GM23338 (cell line): ENCODE data around the gene DXO. TPM values are rescaled to one million over a fixed set of nuclear protein-coding genes. Genes with fewer than 3 reads are reported as not detected.
A peak's percentile ranks its signal among the peaks of the same experiment; 100 is the strongest.
"Not testable (repeated sequence)": the region's sequence is repeated elsewhere in the genome, so short reads cannot be mapped to it uniquely, and the experiment has no call there.

Source experiments
- ATAC-seq: fragments of 200-7000 bp; cut with Tn5 transposase; 3 replicates; pipeline ENCODE4 v1.9.1; 2020
- DNase-seq: peaks from one replicate; pipeline ENCODE4 v3.0.0-alpha.2; 2015; ENCODE audit warnings: low spot score
- H2AFZ ChIP-seq: fragments of 200-600 bp; sonication (generic); 2 replicates; pipeline ENCODE4 v1.8.0; 2016; ENCODE audit warnings: antibody characterized with exemption, mild to moderate bottlenecking, moderate library complexity
- H3F3A ChIP-seq: fragments of 200-600 bp; sonication (generic); replicated peaks from 2 replicates; pipeline ENCODE4 v1.8.0; 2017; ENCODE audit warnings: antibody characterized with exemption, mixed run types, low read depth
- H3K27ac ChIP-seq: fragments of 200-600 bp; sonication (generic); 2 replicates; pipeline ENCODE4 v1.6.1; 2016; ENCODE audit warnings: low read depth
- H3K27me3 ChIP-seq: fragments of 200-600 bp; sonication (generic); 2 replicates; pipeline ENCODE4 v1.8.0; 2016; ENCODE audit warnings: mild to moderate bottlenecking, mixed run types, moderate library complexity; ENCODE audit not compliant: insufficient read depth
- H3K36me3 ChIP-seq: fragments of 200-600 bp; sonication (generic); 2 replicates; pipeline ENCODE4 v1.8.0; 2016; ENCODE audit warnings: mild to moderate bottlenecking; ENCODE audit not compliant: insufficient read depth
- H3K4me1 ChIP-seq: fragments of 200-600 bp; sonication (generic); 2 replicates; pipeline ENCODE4 v1.8.0; 2016; ENCODE audit warnings: mild to moderate bottlenecking, moderate library complexity; ENCODE audit not compliant: insufficient read depth
- H3K4me2 ChIP-seq: fragments of 200-600 bp; sonication (generic); 2 replicates; pipeline ENCODE4 v1.7.1; 2017; ENCODE audit warnings: mixed run types
- H3K4me3 ChIP-seq: fragments of 200-600 bp; sonication (generic); 2 replicates; pipeline ENCODE4 v1.6.1; 2016; ENCODE audit warnings: mixed run types
- H3K79me2 ChIP-seq: fragments of 200-600 bp; sonication (generic); replicated peaks from 2 replicates; pipeline ENCODE4 v1.8.0; 2017; ENCODE audit warnings: mild to moderate bottlenecking; ENCODE audit not compliant: insufficient read depth
- H3K9me2 ChIP-seq: fragments of 200-600 bp; sonication (generic); 2 replicates; pipeline ENCODE4 v1.8.0; 2017; ENCODE audit not compliant: insufficient read depth
- H4K20me1 ChIP-seq: fragments of 200-600 bp; sonication (generic); replicated peaks from 2 replicates; pipeline ENCODE4 v1.8.0; 2017; ENCODE audit warnings: mild to moderate bottlenecking; ENCODE audit not compliant: insufficient read depth
- H3K27ac Mint-ChIP-seq: 2 replicates; pipeline ENCODE4 v1.8.0; 2020; ENCODE audit warnings: inconsistent platforms, mild to moderate bottlenecking, moderate library complexity, mixed read lengths
- H3K27me3 Mint-ChIP-seq: 3 replicates; pipeline ENCODE4 v1.8.0; 2022; ENCODE audit warnings: low read depth, mild to moderate bottlenecking, moderate library complexity, mixed read lengths, inconsistent platforms; ENCODE audit not compliant: insufficient read depth, poor library complexity
- H3K36me3 Mint-ChIP-seq: 3 replicates; pipeline ENCODE4 v1.8.0; 2021; ENCODE audit warnings: low read depth, mild to moderate bottlenecking, inconsistent platforms, moderate library complexity, mixed read lengths
- H3K4me1 Mint-ChIP-seq: 3 replicates; pipeline ENCODE4 v1.8.0; 2020; ENCODE audit warnings: mild to moderate bottlenecking, inconsistent platforms, mixed read lengths
- H3K4me3 Mint-ChIP-seq: 3 replicates; pipeline ENCODE4 v1.8.0; 2021; ENCODE audit warnings: moderate library complexity, mild to moderate bottlenecking, inconsistent platforms, mixed read lengths
- H3K9me3 Mint-ChIP-seq: 3 replicates; pipeline ENCODE4 v1.8.0; 2020; ENCODE audit warnings: moderate library complexity, mild to moderate bottlenecking, inconsistent platforms, mixed read lengths
- polyA plus RNA-seq: library from polyadenylated mRNA; unstranded; fragments of >200 nt; fragmentation: Nextera tagmentation; extraction: Ambion mirVana; gene quantifications from 2 replicates; pipeline ENCODE4 v1.2.1, GENCODE V29; 2016
- total RNA-seq: library from RNA; depleted of rRNA; stranded (reverse); fragments of >200 nt; shearing (Covaris generic); gene quantifications from 2 replicates; pipeline ENCODE4 v1.2.3, GENCODE V29; 2014

The DXO gene
- total and polyA plus RNA-seq, 2 experiments from 2014 or later: 15.6 to 19.7 TPM

- not testable (repeated sequence) for H3K27me3 ChIP-seq, H3K27me3 Mint-ChIP-seq, H3K4me3 ChIP-seq, H3K27ac ChIP-seq, H3K4me2 ChIP-seq, DNase-seq, H3K79me2 ChIP-seq, H3K9me3 Mint-ChIP-seq, H3K4me1 Mint-ChIP-seq, H3F3A ChIP-seq, H3K9me2 ChIP-seq, H2AFZ ChIP-seq, H3K36me3 Mint-ChIP-seq, H4K20me1 ChIP-seq, ATAC-seq, H3K27ac Mint-ChIP-seq, H3K4me1 ChIP-seq, H3K4me3 Mint-ChIP-seq, H3K36me3 ChIP-seq
These were observed 30.8 kb upstream of the DXO start for GRCh38 chr6:32002546-32003268.

GRCh38 chr6:31996385-31996784 is 24.4 kb upstream of the DXO start:
- not testable (repeated sequence) for DNase-seq, H3K27me3 ChIP-seq, H3K36me3 Mint-ChIP-seq, H3K79me2 ChIP-seq, H4K20me1 ChIP-seq, H3K4me2 ChIP-seq, H3K9me3 Mint-ChIP-seq, H3K4me3 Mint-ChIP-seq, H3K27ac ChIP-seq, H3K4me1 Mint-ChIP-seq, H3K4me1 ChIP-seq, ATAC-seq, H3K36me3 ChIP-seq, H3F3A ChIP-seq, H3K9me2 ChIP-seq, H3K4me3 ChIP-seq, H3K27ac Mint-ChIP-seq, H3K27me3 Mint-ChIP-seq, H2AFZ ChIP-seq

- H3K9me2 ChIP-seq, H3K4me2 ChIP-seq, H3K27me3 Mint-ChIP-seq, DNase-seq, H3K79me2 ChIP-seq, ATAC-seq, H4K20me1 ChIP-seq, H3K36me3 ChIP-seq, H2AFZ ChIP-seq, H3K9me3 Mint-ChIP-seq, H3K27ac Mint-ChIP-seq, H3K4me3 ChIP-seq, H3F3A ChIP-seq, H3K27ac ChIP-seq, H3K36me3 Mint-ChIP-seq, H3K4me1 ChIP-seq, H3K27me3 ChIP-seq, H3K4me3 Mint-ChIP-seq, H3K4me1 Mint-ChIP-seq: not testable (repeated sequence)
These were observed 22.5 kb upstream of the DXO start for GRCh38 chr6:31994421-31994820.

- H3K4me3 ChIP-seq, H3K9me3 Mint-ChIP-seq, H3K4me3 Mint-ChIP-seq, H3K36me3 Mint-ChIP-seq, H3K4me2 ChIP-seq, H3K27me3 ChIP-seq, H3K4me1 Mint-ChIP-seq, H3K9me2 ChIP-seq, DNase-seq, H3K27me3 Mint-ChIP-seq, H3F3A ChIP-seq, H3K27ac Mint-ChIP-seq, H3K27ac ChIP-seq, H3K4me1 ChIP-seq, H4K20me1 ChIP-seq, H3K79me2 ChIP-seq, H2AFZ ChIP-seq, H3K36me3 ChIP-seq: not testable (repeated sequence)
- ATAC-seq: peak; percentile 80
These were observed 17.4 kb upstream of the DXO start for GRCh38 chr6:31989363-31989762.

- Mint-ChIP-seq H3K36me3 (peaks cover 13% of the 10 kb centered on the region; the same call in 2 of the 3 replicates), H3K9me3 (peaks cover 14% of the 10 kb centered on the region)
- H3F3A ChIP-seq, H3K4me1 ChIP-seq, H2AFZ ChIP-seq, H3K4me1 Mint-ChIP-seq, H3K79me2 ChIP-seq, H3K4me3 Mint-ChIP-seq, ATAC-seq, H3K27ac ChIP-seq, H3K27ac Mint-ChIP-seq, H3K36me3 ChIP-seq, H3K4me3 ChIP-seq, H3K9me2 ChIP-seq, H3K4me2 ChIP-seq, H4K20me1 ChIP-seq, DNase-seq, H3K27me3 Mint-ChIP-seq, H3K27me3 ChIP-seq: not testable (repeated sequence)
These were observed 9.8 kb upstream of the DXO start, which contains the start of gene C4A for GRCh38 chr6:31981744-31982143. Gene C4A (plus strand): TSS chr6:31982057. CDS start chr6:31982108, 51 bp downstream.

GRCh38 chr6:31980998-31981397 is 9.1 kb upstream of the DXO start:
- Mint-ChIP-seq H3K36me3 (peaks cover 14% of the 10 kb centered on the region; the same call in 2 of the 3 replicates), H3K9me3 (peaks cover 16% of the 10 kb centered on the region)
- ATAC-seq, H3K27ac ChIP-seq, H3K4me1 ChIP-seq, H3K9me2 ChIP-seq, H2AFZ ChIP-seq, H3K27me3 ChIP-seq, H3K4me3 Mint-ChIP-seq, DNase-seq, H3K79me2 ChIP-seq, H4K20me1 ChIP-seq, H3K4me2 ChIP-seq, H3K36me3 ChIP-seq, H3K4me1 Mint-ChIP-seq, H3K27me3 Mint-ChIP-seq, H3K4me3 ChIP-seq, H3F3A ChIP-seq, H3K27ac Mint-ChIP-seq: not testable (repeated sequence)
